T-helper 1 cell treated with Interleukin-12 subunit alpha and Interleukin-12 subunit beta and Interleukin-4 antibody, amounts not matched to agents 30 ng/mL and 1 ng/mL, for 36 hours (primary cell): Measurements from ENCODE around the gene LATS1. TPM values are rescaled to one million over a fixed set of nuclear protein-coding genes. Genes with fewer than 3 reads are reported as not detected.
"Not testable (repeated sequence)": the region's sequence is repeated elsewhere in the genome, so short reads cannot be mapped to it uniquely, and the experiment has no call there.

Experiments used
- intact Hi-C: fragments of 100-400 bp; cut with micrococcal nuclease; formaldehyde crosslinking; loops from one replicate; pipeline ENCODE4 v1.15.1; 2024
- total RNA-seq: library from RNA; stranded (reverse); gene quantifications from 2 replicates; pipeline ENCODE4 v1.2.3, GENCODE V29; 2022

LATS1 gene
- 41.6 and 43.5 TPM in 2 replicates for total RNA-seq

DNA sequence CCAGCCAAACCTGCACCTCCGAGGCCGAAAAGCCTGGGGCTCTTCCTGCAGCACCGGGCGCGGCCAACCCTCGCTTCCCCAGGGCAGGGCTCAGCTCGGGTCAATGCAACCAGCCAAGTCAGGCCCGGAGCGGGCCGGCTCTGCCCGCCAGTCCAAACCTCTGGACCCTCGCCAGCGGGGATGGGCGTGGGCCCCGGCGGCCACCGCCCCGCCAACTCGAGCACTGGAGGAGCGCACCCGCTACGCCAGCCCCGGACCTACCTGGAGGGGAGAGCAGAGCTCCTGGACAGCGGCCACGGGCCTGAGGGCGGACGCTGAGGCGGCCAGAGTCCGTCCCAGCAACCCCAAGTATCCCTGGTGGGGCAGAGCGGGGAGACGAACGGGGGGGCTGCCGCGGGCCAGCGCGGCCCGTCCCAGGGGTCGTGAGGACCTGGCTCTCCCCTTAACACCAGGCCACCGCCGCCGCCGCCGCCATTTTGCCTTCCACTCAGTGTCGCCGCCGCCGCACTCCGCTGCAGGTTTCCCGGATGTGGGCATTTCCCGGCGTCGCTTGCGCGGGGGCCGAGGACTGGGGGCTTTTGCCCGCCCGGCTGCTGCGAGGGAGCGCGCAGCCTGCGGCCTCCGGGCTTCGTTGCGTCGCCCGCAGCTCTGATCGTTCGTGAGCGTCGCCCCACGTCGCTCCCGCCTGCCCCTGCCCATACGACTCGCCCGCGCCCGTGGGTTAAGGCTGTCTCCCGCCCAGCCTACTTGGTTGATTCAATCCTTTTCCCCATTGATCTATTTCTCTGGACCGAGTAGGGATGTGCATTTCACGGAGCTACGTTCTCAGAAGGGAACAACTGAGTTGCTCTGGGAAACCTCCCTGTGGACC is at the start of gene LATS1:
TSS of gene LATS1 (minus strand) at position 514 of the 871 bp plus-strand sequence. CDS start 15,975 bp downstream, outside the sequence.
- intact Hi-C loops: loop anchor here (1.0 to 10.0 kb wide), 10 partner anchors 28 to 357 kb away; partner anchors contain the start of genes GINM1, KATNA1, LRP11 and NUP43

DNA sequence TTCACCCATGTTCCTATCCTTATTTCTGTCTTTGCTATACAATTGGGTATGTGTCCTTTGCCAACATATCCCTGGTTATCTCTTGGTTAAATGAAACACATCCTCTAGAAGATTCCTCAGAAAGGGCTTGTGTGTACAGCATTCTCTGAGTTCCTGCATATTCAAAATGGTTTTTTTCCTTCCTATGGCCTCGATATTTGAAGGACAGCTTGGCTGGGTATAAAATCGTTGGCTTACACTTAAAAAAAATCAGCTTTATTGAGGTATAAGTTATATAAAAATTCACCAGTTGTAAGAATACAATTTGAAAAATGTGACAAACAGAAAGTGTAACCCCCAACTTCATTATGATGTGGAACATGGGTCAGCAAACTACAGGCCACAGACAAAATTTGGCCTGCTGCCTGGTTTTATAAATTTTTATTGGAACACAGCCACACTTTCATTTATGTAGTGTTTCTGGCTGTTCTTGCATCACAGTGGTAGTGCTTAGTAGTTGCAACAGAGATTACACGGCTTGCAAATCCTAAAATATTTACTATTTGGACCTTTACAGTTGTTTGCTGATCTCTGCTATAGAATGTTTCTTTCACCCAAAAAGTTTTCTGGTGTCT is 48.4 kb upstream of the LATS1 start:
- intact Hi-C loops: no loop called here

- intact Hi-C loops: no loop called here
Measured at GRCh38 chr6:149763866-149764265, 46.0 kb upstream of the LATS1 start.

GRCh38 chr6:149761438-149761837 is 43.5 kb upstream of the LATS1 start:
- intact Hi-C loops: no loop called here

DNA sequence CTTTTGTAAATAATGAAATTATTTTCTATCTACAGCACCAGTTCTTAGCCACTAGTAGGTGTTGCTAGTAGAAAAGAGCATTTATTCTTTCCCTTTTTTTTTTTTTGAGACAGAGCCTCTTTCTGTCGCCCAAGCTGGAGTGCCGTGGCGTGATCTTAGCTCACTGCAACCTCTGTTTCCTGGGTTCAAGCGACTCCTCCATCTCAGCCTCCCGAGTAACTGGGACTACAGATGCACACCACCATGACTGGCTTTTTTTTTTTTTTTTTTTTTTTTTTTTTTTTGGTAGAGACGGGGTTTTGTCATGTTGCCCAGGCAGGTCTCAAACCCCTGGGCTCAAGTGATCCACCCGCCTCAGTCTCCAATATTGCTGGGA is 38.3 kb upstream of the LATS1 start:
- intact Hi-C loops: no loop called here

DNA sequence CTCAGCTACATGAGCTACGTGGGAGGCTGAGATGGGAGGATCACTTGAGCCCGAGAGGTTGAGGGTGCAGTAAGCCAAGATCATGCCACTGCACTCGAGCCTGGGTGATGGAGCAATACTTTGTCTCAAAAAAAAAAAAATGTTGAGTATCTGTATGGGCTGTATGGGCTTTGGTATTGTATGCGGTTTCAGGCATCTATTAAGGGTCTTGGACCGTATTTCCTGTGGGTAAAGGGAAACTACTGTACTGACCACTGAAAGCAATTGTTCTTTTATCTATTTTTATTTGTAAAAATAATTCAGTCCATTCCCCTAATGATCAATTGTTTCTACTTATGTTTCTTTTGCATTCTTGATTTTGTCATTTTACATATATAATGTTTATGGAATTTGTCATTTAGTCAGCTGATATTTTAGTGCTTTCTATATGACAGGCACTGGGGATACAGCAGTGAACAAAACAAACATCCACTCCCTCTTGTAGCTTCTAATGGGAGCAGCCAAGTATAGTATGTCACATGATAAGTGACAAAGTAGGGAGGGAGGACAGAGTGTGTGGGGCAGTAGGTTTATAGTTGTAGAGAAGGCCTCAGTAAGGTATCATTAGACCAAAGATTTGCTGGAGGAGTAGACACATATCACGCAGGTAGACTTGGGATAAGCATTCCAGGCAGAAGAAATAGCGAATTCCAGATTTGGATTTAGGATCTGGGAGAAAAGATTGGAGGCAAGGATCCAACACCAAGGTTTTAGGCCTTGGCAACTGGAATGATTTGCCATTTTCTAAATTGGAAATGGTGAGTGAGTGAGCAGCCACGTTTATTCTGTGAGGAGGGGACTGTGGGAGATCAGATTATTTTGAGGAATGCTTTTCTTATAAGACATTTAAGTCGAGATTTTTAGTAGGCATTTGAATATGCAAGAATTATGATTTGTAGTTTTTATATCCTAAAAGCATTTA is 37.7 kb upstream of the LATS1 start:
- intact Hi-C loops: no loop called here

DNA sequence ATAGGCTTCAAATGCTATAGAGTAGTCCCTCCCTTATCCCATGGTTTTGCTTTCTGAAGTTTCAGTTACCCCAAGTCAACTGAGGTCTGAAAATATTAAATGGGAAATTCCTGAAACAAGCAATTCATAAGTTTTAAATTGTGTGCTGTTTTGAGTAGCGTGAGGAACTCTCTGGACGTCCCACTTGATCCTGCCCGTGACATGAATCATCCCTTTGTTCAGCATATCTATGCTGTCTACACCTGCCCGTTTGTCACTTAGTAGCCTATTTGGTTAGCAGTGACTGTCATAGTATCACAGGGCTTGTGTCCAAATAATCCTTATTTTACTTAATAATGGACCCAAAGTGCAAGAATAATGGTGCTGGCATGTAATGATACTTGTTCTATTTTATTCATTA is 36.6 kb upstream of the LATS1 start:
- intact Hi-C loops: no loop called here

GRCh38 chr6:149753374-149753637 is 35.4 kb upstream of the LATS1 start:
- intact Hi-C loops: not testable (repeated sequence)

DNA sequence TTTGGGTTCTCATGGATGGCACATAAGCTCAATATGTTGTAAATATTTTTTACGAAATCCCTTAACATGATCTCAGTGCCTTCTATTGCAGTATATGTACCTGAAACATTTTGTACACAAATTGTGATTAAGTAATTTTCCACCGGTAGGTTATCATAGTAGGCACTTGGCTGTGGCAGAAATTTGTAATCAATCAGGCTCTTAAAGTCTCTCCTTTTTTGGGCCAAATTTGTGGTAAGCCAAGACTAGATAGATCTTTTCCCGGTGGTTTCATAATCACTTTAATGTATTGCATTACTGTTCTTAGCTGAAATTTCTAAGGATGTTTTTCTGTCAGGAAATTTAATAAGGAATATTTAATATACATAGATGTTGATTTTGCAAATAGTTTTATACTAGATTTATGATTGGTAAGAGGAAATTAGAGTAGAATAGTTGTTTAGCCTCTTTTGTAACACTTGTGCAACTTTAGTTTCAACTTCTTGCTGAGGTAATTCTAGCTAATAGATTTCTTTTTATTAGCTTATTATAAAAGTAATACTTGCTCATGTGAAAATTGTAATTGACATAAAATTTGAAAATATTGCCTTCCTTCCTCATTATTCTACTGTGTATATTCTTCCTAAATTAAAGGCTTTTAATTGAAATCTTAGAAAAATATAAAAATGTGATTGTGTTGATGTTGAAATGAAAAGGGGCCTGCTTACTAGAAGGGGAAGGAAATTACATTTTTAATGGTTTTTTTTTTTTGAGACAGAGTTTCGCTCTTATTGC is 34.9 kb upstream of the LATS1 start:
- intact Hi-C loops: no loop called here

GRCh38 chr6:149751920-149752319 is 34.0 kb upstream of the LATS1 start:
- intact Hi-C loops: not testable (repeated sequence)

GRCh38 chr6:149751239-149751638 is 33.3 kb upstream of the LATS1 start:
- intact Hi-C loops: no loop called here

- intact Hi-C loops: loop anchor here (1.0 kb wide), 1 partner anchor 184 kb away; the partner anchor contains the start of gene GINM1
Measured at GRCh38 chr6:149750136-149750609, 32.3 kb upstream of the LATS1 start.

GRCh38 chr6:149749594-149750135 is 31.8 kb upstream of the LATS1 start, which contains the start of gene PCMT1:
PCMT1 (plus strand) TSS chr6:149749741; CDS start chr6:149749902, 161 bp downstream.
- intact Hi-C loops: loop anchor here (1.0 to 5.0 kb wide), 7 partner anchors 115 to 1703 kb away; partner anchors contain the start of genes GINM1, LRP11, RMND1 and ZC3H12D

- intact Hi-C loops: loop anchor here (1.0 to 5.0 kb wide), 6 partner anchors 115 to 1703 kb away; partner anchors contain the start of genes LRP11, RMND1 and ZC3H12D
Measured at GRCh38 chr6:149749082-149749593, 31.2 kb upstream of the LATS1 start.

DNA sequence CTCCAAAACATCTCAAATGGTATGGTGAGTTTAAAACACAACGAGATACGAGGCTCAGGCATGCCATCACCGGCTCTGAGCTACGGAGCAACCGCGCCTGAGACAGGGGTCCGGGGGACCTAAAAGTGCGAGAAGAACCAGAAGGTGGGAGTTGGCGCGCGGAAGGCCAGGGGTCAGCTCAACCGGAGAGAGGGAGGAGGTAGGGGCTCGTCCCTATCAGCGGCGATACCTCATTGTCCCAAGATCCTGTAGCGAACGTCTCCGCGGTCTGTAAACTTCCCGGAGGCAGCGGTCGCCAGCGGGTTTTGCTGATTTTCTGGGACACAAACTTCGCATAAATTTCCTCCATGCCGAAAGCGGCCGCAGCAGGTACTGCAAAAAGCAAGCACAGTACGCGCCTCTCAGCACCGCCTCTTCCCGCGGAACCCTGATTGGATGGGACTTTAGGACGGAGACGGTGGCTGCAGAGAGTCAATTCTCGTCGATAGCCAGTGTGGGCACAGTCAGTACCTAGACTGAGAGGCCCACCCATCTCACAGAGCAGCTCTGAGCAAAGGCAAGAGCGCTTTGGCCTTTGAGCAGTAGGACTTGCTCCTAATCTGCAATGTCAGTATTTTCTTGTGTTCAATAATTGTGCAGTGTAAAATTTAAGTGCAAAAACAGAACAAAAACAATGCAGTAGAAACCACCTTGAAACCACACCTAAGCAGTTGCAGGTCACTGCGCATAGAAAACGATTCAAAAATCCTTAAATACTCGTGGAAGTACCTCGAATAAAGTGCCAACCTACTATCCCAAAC is 28.4 kb upstream of the LATS1 start, which contains the start of gene NUP43:
TSS of gene NUP43 (minus strand) at position 383 of the 800 bp plus-strand sequence. CDS start at position 349, 34 bp downstream.
- intact Hi-C loops: loop anchor here (1.0 to 5.0 kb wide), 9 partner anchors 23 to 1706 kb away; partner anchors contain the start of genes GINM1, KATNA1, LATS1 and PPIL4

DNA sequence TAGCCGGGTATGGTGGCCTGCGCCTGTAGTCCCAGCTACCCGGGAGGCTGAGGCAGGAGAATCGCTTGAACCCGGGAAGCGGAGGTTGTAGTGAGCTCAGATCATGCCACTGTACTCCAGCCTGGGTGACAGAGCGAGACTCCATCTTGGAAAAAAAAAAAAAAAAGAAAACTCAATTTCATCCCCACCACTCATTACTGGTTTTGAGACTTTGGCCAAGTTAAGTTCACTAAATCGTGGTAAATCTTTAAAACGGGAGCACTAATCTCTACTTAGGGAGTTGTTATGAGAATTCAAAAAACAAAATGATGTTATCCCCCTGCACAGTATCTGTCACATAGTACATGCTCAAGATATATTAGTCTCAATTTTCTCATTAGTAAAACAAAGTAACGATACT is 27.4 kb upstream of the LATS1 start:
- intact Hi-C loops: loop anchor here (5.0 kb wide), 3 partner anchors 192 to 1707 kb away; partner anchors contain the start of genes RMND1 and ZC3H12D

GRCh38 chr6:149734915-149735314 is 17.0 kb upstream of the LATS1 start:
- intact Hi-C loops: no loop called here

DNA sequence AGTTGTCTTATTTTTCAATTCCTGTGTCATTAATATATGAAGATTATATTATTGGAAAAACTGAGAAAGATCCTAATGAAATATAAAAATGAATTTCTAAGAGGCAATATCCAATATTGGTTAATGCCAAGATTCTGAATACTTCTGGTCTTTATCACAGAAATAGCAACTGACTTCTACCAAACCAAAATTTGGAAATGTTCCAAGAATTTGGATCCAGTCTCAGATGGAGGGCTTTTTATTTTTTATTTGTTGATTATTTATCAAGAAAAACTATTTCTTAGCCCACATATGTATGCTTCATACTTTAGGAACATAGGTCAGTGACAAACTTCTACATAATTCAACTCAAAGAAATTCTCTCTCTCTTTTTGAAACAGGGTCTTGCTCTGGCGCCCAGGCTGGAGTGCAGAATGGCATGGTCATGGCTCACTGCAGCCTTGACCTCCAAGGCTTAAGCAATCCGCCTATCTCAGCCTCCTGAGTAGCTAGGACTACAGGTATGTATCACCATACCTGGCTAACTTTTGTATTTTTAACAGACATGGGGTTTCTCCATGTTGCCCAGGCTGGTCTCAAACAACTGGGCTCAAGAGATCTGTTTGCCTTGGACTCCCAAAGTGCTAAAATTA is 15.3 kb upstream of the LATS1 start:
- intact Hi-C loops: no loop called here
